ENCODE measurements around the gene TTLL6.
A peak's percentile ranks its signal among the peaks of the same experiment; 100 is the strongest.

TTLL6 gene

GRCh38 chr17:48818361-48818841, 1.4 kb upstream of the TTLL6 start:
- H3K4me2 ChIP-seq (ENCODE audit: low read length): no peak overlapping the region
- H3K27ac ChIP-seq (ENCODE audit: low read length): no peak overlapping the region
- H3K79me2 ChIP-seq (ENCODE audit: low read length): no peaks in the 10 kb centered on the region
- H2AFZ ChIP-seq (ENCODE audit: low read depth, low read length): no peak overlapping the region
- no peak overlapping the region for H3K9ac ChIP-seq (ENCODE audit: low read length)
- H3K4me3 ChIP-seq (ENCODE audit: low read length): no peak overlapping the region
- TF ChIP-seq EZH2phosphoT487 (IDR thresholded peaks at IDR 0.05; ENCODE audit: low read depth): no peak
- TF ChIP-seq CTCF (IDR thresholded peaks at IDR 0.05; ENCODE audit: low read depth, low read length): no peak
- H3K36me3 ChIP-seq (replicated peaks; ENCODE audit: low read depth, low read length): no peaks in the 10 kb centered on the region
- no peaks in the 10 kb centered on the region for H4K20me1 ChIP-seq (ENCODE audit: insufficient read depth, low read length)
- no peaks in the 10 kb centered on the region for H3K9me3 ChIP-seq (ENCODE audit: insufficient read depth, low read length)
- peaks cover 29% of the 10 kb centered on the region for H3K27me3 ChIP-seq (ENCODE audit: low read depth, low read length)
- H3K4me1 ChIP-seq (ENCODE audit: low read length): peaks cover 5% of the 10 kb centered on the region

- no peaks in the 10 kb centered on the region for H3K79me2 ChIP-seq (ENCODE audit: low read length)
- peaks cover 36% of the 10 kb centered on the region for H3K27me3 ChIP-seq (ENCODE audit: low read depth, low read length)
- no peak for TF ChIP-seq CTCF (IDR thresholded peaks at IDR 0.05; ENCODE audit: low read depth, low read length)
- TF ChIP-seq EZH2phosphoT487 (IDR thresholded peaks at IDR 0.05; ENCODE audit: low read depth): no peak
- no peaks in the 10 kb centered on the region for H3K36me3 ChIP-seq (replicated peaks; ENCODE audit: low read depth, low read length)
- H3K4me1 ChIP-seq (ENCODE audit: low read length): peaks cover 5% of the 10 kb centered on the region
- peak overlapping the region; percentile 30; the same call in 1 of the 2 replicates for H3K9ac ChIP-seq (ENCODE audit: low read length)
- H2AFZ ChIP-seq (ENCODE audit: low read depth, low read length): peak overlapping the region; percentile 46; the same call in 1 of the 2 replicates
- H3K4me3 ChIP-seq (ENCODE audit: low read length): peak overlapping the region; percentile 73
- H3K9me3 ChIP-seq (ENCODE audit: insufficient read depth, low read length): no peaks in the 10 kb centered on the region
- peak overlapping the region; percentile 66 for H3K4me2 ChIP-seq (ENCODE audit: low read length)
- H3K27ac ChIP-seq (ENCODE audit: low read length): no peak overlapping the region
- no peaks in the 10 kb centered on the region for H4K20me1 ChIP-seq (ENCODE audit: insufficient read depth, low read length)
Observed at GRCh38 chr17:48816438-48816773, 623 bp downstream of the TTLL6 start.

- Histone ChIP-seq H2AFZ (ENCODE audit: low read depth, low read length) (no peak overlapping the region), H3K9ac (ENCODE audit: low read length) (no peak overlapping the region), H3K9me3 (ENCODE audit: insufficient read depth, low read length) (no peaks in the 10 kb centered on the region), H3K79me2 (ENCODE audit: low read length) (no peaks in the 10 kb centered on the region), H3K4me3 (ENCODE audit: low read length) (no peak overlapping the region), H4K20me1 (ENCODE audit: insufficient read depth, low read length) (no peaks in the 10 kb centered on the region), H3K4me2 (ENCODE audit: low read length) (no peak overlapping the region), H3K36me3 (replicated peaks; ENCODE audit: low read depth, low read length) (no peaks in the 10 kb centered on the region), H3K4me1 (ENCODE audit: low read length) (peaks cover 5% of the 10 kb centered on the region), H3K27me3 (ENCODE audit: low read depth, low read length) (peaks cover 36% of the 10 kb centered on the region), H3K27ac (ENCODE audit: low read length) (no peak overlapping the region)
- TF ChIP-seq EZH2phosphoT487 (IDR thresholded peaks at IDR 0.05; ENCODE audit: low read depth): no peak
- no peak for TF ChIP-seq CTCF (IDR thresholded peaks at IDR 0.05; ENCODE audit: low read depth, low read length)
Observed at GRCh38 chr17:48815311-48815710, 1.7 kb downstream of the TTLL6 start.

GRCh38 chr17:48814504-48814903, 2.5 kb downstream of the TTLL6 start:
- Histone ChIP-seq H3K9ac (ENCODE audit: low read length) (no peak overlapping the region), H3K27me3 (ENCODE audit: low read depth, low read length) (peaks cover 36% of the 10 kb centered on the region), H3K79me2 (ENCODE audit: low read length) (no peaks in the 10 kb centered on the region), H3K4me2 (ENCODE audit: low read length) (no peak overlapping the region), H3K27ac (ENCODE audit: low read length) (no peak overlapping the region), H4K20me1 (ENCODE audit: insufficient read depth, low read length) (no peaks in the 10 kb centered on the region), H3K36me3 (replicated peaks; ENCODE audit: low read depth, low read length) (no peaks in the 10 kb centered on the region), H3K4me1 (ENCODE audit: low read length) (peaks cover 5% of the 10 kb centered on the region), H3K9me3 (ENCODE audit: insufficient read depth, low read length) (no peaks in the 10 kb centered on the region), H3K4me3 (ENCODE audit: low read length) (no peak overlapping the region), H2AFZ (ENCODE audit: low read depth, low read length) (no peak overlapping the region)
- TF ChIP-seq CTCF (IDR thresholded peaks at IDR 0.05; ENCODE audit: low read depth, low read length): peak; percentile 71
- TF ChIP-seq EZH2phosphoT487 (IDR thresholded peaks at IDR 0.05; ENCODE audit: low read depth): no peak

Data from OCI-LY3 (cell line).